HG02623 (cell line): Measurements from ENCODE around the gene MBTD1.
"Not testable (repeated sequence)": the region's sequence is repeated elsewhere in the genome, so short reads cannot be mapped to it uniquely, and the experiment has no call there.

Source experiments
- ATAC-seq: cut with Tn5 transposase; IDR thresholded peaks from one replicate; pipeline ENCODE4 v1.9.1; 2021; ENCODE audit warnings: moderate library complexity; ENCODE audit not compliant: unreplicated experiment

The MBTD1 gene

GRCh38 chr17:51191895-51192294 is 68.0 kb downstream of the MBTD1 start:
- ATAC-seq = no peak

GRCh38 chr17:51189628-51190027 is 70.2 kb downstream of the MBTD1 start:
- ATAC-seq = no peak

GRCh38 chr17:51189162-51189561 is 70.7 kb downstream of the MBTD1 start:
- ATAC-seq = no peak

- ATAC-seq = no peak
Measured at GRCh38 chr17:51188271-51188833, 71.5 kb downstream of the MBTD1 start.

GRCh38 chr17:51185763-51186332 is 74.0 kb downstream of the MBTD1 start:
- no peak for ATAC-seq

- no peak for ATAC-seq
Measured at GRCh38 chr17:51184124-51184523, 75.7 kb downstream of the MBTD1 start.

- ATAC-seq = no peak
Measured at GRCh38 chr17:51180486-51180885, 79.4 kb downstream of the MBTD1 start.

- not testable (repeated sequence) for ATAC-seq
Measured at GRCh38 chr17:51172030-51172429, 87.8 kb downstream of the MBTD1 start.

GRCh38 chr17:51170736-51171135 is 89.1 kb downstream of the MBTD1 start:
- no peak for ATAC-seq

GRCh38 chr17:51169340-51169739 is 90.5 kb downstream of the MBTD1 start:
- ATAC-seq = no peak

- ATAC-seq = peak; percentile 37
Measured at GRCh38 chr17:51166987-51167931, 92.6 kb downstream of the MBTD1 start.

- ATAC-seq = peak; percentile 76
Measured at GRCh38 chr17:51166198-51166986, 93.5 kb downstream of the MBTD1 start, which contains the start of gene NME2. Gene NME2, plus strand, starts transcription at chr17:51166411. Its CDS starts 420 bp downstream, at chr17:51166831.

GRCh38 chr17:51165680-51166197 is 94.1 kb downstream of the MBTD1 start:
- peak; percentile 18 for ATAC-seq

GRCh38 chr17:51164911-51165679 is 94.8 kb downstream of the MBTD1 start:
- ATAC-seq = no peak

GRCh38 chr17:51161541-51161940 is 98.3 kb downstream of the MBTD1 start:
- ATAC-seq = no peak

GRCh38 chr17:51159604-51160003 is 100.2 kb downstream of the MBTD1 start:
- ATAC-seq = no peak

- no peak for ATAC-seq
Measured at GRCh38 chr17:51155416-51155815, 104.4 kb downstream of the MBTD1 start.

GRCh38 chr17:51154176-51154575 is 105.7 kb downstream of the MBTD1 start:
- no peak for ATAC-seq

GRCh38 chr17:51153210-51154072 is 106.4 kb downstream of the MBTD1 start, which contains the start of gene NME1:
Gene NME1, plus strand, starts transcription at chr17:51153559. Its CDS starts 2,096 bp downstream, at chr17:51155655.
- ATAC-seq = peak; percentile 81
